GM12873 (cell line): ENCODE data around the gene SERPINI1.

ENCODE experiments used
- TF ChIP-seq, protein P1 (sequence below): IDR thresholded peaks from 2 replicates; pipeline ENCODE4 v1.5.1; 2012; ENCODE audit warnings: low read depth, mild to moderate bottlenecking, moderate library complexity, low read length, control low read depth; ENCODE audit not compliant: insufficient read depth; ENCODE audit errors: missing control alignments

SERPINI1 gene

GRCh38 chr3:167749209-167749608, 13.7 kb downstream of the SERPINI1 start:
- TF ChIP-seq, protein P1, sequence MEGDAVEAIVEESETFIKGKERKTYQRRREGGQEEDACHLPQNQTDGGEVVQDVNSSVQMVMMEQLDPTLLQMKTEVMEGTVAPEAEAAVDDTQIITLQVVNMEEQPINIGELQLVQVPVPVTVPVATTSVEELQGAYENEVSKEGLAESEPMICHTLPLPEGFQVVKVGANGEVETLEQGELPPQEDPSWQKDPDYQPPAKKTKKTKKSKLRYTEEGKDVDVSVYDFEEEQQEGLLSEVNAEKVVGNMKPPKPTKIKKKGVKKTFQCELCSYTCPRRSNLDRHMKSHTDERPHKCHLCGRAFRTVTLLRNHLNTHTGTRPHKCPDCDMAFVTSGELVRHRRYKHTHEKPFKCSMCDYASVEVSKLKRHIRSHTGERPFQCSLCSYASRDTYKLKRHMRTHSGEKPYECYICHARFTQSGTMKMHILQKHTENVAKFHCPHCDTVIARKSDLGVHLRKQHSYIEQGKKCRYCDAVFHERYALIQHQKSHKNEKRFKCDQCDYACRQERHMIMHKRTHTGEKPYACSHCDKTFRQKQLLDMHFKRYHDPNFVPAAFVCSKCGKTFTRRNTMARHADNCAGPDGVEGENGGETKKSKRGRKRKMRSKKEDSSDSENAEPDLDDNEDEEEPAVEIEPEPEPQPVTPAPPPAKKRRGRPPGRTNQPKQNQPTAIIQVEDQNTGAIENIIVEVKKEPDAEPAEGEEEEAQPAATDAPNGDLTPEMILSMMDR, result no peak

- TF ChIP-seq, protein P1, result no peak
Measured at GRCh38 chr3:167749728-167750127, 14.2 kb downstream of the SERPINI1 start.

GRCh38 chr3:167750272-167750971, 14.9 kb downstream of the SERPINI1 start:
- TF ChIP-seq, protein P1, result no peak

DNA sequence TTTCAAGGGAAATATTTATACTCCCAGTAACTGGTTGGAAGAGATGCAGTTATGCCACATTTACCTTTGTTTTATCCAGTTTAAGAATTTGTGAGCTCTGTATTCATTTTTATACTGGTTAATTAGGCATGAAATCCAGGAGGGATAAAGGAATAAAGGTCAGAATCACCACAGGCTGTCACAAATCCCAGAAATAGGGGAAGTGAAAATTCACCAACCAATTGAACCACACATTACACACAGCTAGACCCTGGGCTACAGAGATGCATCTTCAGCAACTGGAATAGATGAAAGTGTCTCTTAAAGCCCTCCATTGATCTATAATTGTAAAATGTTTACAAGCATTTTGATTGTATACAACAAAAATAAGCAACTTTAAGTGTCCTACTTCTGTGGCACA, 18.5 kb downstream of the SERPINI1 start:
- TF ChIP-seq, protein P1, result no peak

DNA sequence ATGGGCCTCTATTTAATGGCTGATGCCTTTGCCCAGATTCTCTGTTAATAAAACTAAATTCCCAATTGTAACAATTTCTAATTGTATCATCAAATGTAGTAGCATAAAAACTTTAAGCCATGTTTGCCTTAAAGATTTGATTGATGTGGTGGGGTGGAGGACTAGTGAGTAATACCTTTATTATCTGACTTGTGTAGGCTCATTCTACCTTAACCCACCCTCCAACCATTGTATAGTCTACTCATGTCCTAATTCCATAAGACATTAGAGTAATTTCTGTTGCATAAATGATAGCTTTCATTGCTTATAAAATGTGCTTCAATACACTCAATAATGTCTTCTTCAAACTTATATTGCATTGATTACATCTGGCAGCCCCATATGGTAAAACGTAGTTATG, 25.8 kb downstream of the SERPINI1 start:
- TF ChIP-seq, protein P1, result no peak

DNA sequence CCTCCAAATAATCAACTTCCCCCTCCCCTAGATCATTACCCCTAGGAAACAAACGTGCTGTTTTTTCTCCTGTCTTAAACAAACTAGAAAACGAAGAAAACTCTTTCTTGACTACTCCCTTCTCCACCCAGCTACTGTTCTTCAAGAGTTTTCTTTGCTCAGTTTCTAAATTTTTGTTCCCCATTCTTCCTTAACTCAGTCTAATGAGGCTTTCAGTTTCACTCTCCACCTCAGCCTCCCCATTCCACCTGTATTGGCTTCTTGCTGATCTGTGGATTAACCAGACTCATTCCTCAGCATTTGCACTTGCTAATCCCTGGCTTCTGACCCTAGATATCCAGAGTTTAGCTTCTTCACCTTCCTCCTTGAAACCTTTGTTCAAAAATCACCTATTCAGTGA, 26.8 kb downstream of the SERPINI1 start:
- TF ChIP-seq, protein P1, result no peak

- TF ChIP-seq, protein P1, result no peak
Measured at GRCh38 chr3:167772992-167773391, 37.5 kb downstream of the SERPINI1 start.
